Fibroblast of skin of back (primary cell): ENCODE data around the gene PFDN1.
A peak's percentile ranks its signal among the peaks of the same experiment; 100 is the strongest.

Experiments used
- DNase-seq: peaks from one replicate; pipeline ENCODE4 v3.0.0-alpha.2; 2013

PFDN1 gene

DNA sequence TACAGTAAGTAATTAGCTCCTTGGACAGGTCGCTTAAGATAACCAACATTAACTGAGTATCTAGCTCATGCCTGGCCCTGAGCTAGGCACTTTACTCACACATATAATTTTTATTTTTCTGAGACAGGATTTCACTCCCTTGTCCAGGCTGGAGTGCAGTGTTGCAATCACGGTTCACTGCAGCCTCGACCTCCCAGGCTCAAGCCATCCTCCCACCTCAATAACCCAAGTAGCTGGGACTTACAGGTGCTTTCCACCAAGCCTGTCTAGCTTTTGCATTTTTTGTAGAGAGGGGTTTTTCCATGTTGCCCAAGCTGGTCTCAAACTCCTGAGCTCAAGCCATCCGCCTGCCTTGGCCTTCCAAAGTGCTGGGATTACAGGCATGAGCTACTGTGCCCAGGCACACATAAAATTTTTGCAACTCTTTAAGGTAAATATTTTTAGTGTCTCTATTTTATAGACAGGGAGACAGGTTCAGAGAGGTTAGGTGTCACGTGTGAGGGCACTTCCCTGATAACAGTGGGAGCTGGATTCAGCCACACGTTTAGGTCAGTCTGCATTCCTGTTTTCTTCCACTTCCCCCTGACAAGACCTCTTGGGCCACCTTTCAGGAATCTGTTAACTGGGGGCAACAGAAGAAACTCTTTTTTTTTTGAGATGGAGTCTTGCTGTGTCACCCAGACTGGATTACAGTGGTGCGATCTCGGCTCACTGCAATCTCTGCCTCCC lies 25.3 kb upstream of the PFDN1 start:
- DNase-seq = no peak

DNA sequence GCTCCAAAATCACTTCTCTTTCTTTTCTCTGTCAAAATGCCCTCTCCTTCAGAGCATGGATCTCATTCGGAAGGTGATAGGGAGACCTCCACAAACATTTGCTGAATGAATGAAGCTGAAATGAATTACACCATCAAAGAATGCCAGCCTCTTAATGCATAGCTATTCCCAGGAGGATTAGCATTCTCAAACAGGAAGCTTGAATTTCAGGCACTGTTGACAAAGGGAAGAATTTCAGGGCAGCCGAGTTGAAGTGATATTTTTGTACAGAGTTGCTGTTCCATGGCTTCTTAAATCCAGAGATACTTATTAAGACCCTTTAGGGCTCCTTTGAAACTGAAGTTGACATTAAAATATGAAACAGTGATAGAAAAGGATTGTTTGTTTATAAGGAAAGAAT lies 24.7 kb upstream of the PFDN1 start:
- DNase-seq = peak; percentile 87

- no peak for DNase-seq
Measured at GRCh38 chr5:140325486-140325885, 22.6 kb upstream of the PFDN1 start.

- DNase-seq = peak; percentile 74
Measured at GRCh38 chr5:140324617-140325241, 21.8 kb upstream of the PFDN1 start.

GRCh38 chr5:140324041-140324600 lies 21.2 kb upstream of the PFDN1 start:
- peak; percentile 40 for DNase-seq

GRCh38 chr5:140322751-140323731 lies 20.1 kb upstream of the PFDN1 start:
- DNase-seq = peak; percentile 99

DNA sequence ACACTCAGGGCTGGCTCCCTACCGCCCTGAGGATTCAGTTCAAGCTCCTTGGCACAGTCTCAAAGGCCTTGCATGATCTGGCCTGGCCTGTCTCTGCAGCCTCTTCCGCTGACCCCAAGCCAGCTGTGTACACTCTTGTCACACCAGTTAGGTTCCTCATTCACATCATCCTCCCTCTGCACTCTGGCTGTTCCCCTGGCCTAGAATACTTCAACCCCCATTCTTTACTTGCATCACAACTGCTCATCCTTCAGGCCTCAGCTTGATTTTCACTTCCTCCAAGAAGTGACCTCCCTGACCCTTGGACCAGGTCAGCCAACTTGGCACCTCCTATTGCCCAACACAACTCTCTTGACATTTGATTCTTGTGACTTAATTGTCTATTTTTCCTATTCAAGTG lies 18.9 kb upstream of the PFDN1 start:
- DNase-seq = no peak

DNA sequence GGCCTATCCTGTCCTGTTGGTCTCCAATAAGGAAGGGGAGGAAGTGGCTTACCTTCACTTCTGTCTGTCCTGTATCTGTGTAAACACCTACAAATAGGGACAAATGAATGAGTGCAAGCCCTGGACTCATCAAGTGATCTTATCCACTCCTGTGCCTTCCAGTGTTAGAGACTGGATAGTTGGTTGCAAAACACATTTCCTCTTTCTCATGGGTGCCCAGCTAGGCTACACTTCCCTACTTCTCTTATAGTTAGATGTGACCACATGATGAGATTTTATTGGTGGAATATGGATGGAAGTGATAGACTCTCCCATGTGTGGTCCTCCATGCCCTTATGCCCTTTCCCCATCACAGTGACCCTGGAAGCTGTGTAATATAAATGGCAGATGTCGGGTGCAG lies 16.9 kb upstream of the PFDN1 start:
- no peak for DNase-seq

GRCh38 chr5:140318792-140319191 lies 15.9 kb upstream of the PFDN1 start:
- DNase-seq = no peak

- peak; percentile 75 for DNase-seq
Measured at GRCh38 chr5:140317859-140318258, 15.0 kb upstream of the PFDN1 start.

DNA sequence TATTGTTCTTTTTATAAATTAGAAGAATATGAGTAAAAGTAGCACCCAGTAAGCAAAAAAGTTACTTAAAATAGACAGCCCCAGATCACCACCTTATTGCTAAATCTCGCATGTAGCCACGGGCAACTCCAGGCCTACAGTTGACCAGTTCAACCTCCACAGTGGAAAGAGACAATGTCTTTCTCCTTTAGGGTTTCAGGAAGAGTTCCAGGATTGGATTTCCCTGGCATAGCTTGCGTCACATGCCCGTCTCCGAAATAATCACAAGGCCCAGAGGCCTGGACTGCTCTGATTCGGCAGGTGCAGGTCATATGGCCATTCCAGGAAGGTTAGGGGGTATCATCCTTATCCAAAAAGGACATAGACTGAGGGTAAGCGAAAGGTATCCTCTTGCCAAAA lies 9.9 kb upstream of the PFDN1 start:
- DNase-seq = no peak

GRCh38 chr5:140312067-140312790 lies 9.3 kb upstream of the PFDN1 start:
- DNase-seq = peak; percentile 94

- peak; percentile 93 for DNase-seq
Measured at GRCh38 chr5:140311011-140311467, 8.1 kb upstream of the PFDN1 start.

GRCh38 chr5:140310434-140310833 lies 7.5 kb upstream of the PFDN1 start:
- DNase-seq = peak; percentile 14

- DNase-seq = no peak
Measured at GRCh38 chr5:140309706-140310249, 6.9 kb upstream of the PFDN1 start.

DNA sequence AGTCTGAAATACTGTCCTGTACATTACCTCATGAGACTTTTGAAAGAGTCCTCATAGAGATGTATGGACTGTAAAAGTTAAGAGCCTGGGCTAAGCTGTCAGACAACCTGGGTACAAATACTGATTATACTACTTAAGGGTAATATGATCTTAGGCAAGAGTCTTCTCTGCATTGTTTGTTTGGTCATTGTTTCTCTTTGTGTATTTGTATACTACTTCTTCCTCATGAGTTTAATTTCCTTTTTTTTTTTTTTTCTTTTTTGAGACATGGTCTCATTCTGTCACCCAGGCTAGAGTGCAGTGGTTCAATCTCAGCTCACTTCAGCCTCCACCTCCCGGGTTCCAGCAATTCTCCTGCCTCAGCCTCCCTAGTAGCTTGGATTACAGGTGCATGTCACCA lies 2.6 kb upstream of the PFDN1 start:
- no peak for DNase-seq

DNA sequence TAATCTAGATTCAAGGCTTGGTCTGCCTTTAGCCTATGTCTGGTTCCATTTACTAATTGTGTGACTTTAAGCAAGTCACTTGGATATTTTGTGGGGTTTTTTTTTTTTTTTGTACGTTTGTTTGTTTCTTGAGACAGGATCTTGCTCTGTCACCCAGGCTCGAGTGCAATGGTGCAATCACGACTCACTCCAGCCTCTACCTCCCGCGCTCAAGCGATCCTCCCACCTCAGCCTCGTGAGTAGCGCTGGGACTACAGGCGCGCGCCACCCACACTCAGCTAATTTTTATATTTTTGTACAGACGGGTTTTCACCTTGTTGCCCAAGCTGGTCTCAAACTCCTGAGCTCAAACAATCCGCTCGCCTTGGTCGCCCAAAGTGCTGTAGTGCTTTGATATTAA lies 1.1 kb upstream of the PFDN1 start:
- no peak for DNase-seq

GRCh38 chr5:140301136-140301535 lies 1.8 kb downstream of the PFDN1 start:
- no peak for DNase-seq

GRCh38 chr5:140299056-140299455 lies 3.8 kb downstream of the PFDN1 start:
- DNase-seq = no peak

DNA sequence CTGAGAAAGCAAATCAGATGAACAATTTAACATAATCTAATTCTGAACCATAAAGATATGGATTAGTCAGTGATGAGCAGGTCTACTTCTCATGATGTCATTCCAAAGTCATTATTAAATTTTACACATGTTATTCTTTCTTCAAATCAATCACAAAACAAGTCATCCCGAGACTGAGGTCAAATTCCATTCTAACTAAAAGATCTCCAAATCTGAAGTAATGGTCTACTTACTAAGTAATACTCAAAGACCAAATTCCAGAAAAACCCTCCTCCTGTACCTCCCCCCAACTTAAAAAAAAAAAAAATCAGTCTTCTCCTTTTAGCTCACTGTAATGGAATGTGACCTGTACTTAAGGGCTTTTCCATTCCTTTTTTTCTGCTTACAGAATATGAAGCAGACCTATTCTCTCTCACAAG lies 4.7 kb downstream of the PFDN1 start:
- peak; percentile 94 for DNase-seq

DNA sequence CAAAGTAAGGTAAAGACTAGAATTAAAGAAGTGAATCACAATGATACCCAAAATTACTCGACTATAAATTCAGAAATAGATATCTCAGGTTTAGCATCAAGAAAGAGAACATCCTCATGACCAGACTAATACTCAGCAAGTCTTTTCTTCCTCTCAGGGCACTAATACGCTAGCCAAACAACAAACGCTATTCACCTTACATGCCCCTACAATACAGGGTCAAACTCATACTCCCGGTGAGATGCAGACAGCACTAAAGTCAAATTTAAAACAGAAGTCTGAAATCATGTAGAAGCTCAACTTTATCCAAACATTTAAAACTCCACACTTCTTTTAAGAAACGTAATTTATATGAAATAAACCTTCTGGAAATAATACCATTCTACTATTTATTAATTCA lies 5.6 kb downstream of the PFDN1 start:
- no peak for DNase-seq

- no peak for DNase-seq
Measured at GRCh38 chr5:140296289-140296688, 6.6 kb downstream of the PFDN1 start.
